Epidermal melanocyte (primary cell): Measurements from ENCODE around the gene SMAD3.

Experiments
- DNase-seq: peaks from one replicate; pipeline ENCODE4 v3.0.0; 2011; ENCODE audit warnings: low spot score; ENCODE audit not compliant: insufficient read length

The SMAD3 gene

DNA sequence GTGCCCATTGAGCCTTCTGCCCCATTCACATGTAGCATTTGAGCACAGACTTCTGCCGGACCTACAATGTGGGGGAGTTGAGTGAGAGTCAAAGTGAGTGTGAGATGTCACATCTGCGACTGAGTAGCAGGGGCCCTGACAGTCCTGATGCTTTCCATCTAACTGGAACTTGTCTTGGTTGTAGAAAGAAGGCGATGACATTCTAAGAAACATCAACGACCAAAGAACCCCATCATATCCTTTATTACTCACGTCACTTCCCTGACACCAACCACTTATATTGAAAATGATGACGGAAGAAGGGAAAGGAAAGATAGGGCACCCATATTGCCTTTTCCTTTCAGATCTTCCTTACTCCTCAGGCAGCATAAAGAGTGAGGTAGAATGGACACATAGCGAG lies 30.5 kb downstream of the SMAD3 start:
- DNase-seq = no peak

DNA sequence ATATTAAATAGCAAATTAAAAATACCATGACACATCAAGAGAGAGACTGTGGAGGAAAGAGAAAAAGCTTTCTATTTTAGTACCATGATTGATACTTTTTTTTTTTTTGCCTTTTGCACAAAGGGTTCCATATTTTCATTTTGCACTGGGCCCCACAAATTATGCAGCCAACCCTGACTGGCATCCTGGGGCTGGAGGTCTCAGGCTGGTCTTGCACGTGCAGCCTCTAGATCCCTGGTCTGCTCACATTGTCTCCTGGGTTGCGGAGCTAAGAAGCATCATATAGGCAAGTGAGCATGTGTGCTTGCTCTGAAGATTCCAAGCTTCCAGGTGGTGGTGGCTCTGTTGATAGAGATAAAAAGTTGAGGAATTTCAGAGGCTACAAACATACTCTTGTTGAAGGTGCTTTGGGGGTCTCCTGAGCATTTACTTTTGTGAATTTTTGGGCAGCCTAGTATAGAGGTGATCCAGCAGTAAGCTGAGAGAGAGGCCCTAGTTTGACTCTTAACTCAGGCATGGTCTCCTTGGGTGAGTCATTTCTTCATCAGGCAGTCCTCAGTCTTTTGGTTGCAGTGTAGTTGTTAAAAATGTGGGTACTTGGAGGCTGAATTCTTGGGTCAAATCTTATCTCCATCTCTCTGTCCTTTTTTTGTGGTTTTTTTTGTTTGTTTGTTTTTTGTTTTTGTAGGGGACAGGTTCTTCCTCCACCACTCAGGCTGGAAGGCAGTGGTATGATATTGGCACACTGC lies 31.3 kb downstream of the SMAD3 start:
- DNase-seq = no peak

DNA sequence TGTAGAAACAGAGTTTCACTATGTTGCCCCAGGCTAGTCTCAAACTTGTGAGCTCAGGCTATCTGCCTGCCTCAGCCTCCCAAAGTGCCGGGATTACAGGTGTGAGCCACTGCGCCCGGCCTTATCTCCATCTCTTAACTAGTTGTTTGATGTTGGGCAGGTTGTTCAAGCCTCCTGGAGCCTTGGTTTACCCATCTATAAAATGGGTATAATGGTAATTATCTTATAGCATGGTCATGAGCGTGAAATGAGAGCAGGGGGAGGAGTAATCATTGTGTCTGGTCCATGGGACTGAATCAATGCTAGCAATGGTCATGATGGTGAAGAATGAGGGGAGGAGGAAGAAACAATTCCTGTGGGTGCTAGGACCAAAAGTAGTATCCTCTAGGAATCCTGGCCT lies 32.0 kb downstream of the SMAD3 start:
- DNase-seq = no peak

DNA sequence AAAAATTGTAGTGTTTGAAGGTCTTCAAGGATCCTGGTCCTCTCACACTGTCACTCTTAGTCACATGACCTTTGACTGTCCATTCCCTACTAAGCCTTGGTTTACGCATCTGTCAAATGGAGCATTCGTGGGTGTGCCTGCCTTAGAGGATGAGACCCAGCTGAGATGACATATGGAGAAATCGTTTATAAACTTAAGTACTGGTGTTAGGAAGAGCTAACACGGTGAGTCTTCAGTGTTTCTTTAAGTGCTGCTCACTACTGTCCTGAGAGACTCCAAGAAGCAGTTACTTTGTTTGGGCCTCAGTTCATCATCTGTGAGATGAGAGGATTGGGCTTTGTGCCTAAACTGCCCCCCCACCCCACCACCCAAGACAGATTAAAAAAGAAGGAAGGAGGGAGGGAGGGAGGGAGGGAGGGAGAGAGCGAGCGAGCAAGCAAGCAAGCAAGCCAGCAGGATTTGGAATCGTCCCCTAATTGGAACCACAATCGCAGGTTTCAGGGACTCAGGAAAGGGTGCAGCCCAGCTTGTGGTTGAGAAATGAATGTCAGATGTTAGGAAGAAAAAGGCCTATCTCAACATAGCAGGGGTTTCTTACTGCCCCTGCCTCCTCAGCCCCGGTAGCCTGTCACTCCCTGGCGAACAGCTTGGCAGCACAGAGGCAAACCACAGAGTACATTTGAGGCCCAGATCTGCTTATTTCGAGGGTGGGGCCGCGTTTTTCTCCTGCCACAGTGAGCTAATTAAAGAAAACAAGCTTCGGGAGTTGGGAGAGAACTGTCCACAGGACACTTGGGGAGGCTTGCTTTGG lies 32.7 kb downstream of the SMAD3 start:
- no peak for DNase-seq

DNA sequence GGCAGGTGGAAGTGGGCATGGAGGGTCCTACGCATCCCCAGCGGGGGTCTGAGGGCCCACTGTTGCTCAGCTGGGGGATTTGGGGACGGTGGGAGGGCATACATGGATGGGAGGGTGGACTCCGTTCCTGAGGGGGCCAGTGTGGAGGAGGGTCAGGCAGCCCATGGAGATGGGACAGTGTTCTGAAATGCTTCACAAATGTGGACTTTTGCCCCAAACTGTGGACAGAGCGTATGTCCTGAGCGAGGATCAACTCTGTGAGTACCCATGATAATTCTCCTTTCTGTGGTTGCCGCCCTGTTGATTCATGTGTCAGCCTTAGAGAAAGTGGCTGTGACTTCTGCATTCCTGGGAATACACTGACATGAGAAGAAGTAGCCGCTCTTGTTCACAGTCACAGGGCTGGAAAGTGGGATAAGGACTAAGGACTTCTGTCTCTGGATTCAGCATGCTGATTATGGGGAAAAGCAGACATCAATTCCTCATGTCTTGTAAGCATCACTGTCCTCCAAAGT lies 33.4 kb downstream of the SMAD3 start:
- no peak for DNase-seq

DNA sequence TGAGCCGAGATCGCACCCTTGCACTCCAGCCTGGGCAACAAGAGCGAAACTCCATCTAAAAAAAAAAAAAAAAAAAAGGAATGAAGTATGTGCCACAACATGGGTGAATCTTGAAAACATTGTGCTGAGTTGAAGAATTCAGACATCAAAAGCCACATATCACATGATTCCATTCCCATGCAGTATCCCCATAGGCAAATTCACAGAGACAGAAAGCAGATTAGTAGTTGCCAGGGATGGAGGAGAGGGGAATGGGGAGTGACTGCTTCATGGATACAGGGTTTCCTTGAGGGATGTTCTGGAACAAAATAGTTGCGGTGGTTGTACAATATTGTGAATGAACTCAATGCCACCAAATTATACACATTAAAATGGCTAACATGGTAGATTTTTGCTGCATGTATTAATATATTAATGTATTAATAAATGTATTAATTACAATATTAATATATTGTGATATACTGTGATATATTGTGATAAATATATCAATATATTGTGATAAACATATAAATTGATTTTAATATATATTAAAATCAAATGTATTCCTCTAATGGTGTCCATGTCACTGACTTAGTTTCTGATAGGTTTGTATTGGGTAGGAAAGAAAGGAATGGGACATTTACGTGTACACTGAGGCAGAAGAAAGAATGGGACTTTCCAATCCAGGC lies 34.9 kb downstream of the SMAD3 start:
- no peak for DNase-seq

DNA sequence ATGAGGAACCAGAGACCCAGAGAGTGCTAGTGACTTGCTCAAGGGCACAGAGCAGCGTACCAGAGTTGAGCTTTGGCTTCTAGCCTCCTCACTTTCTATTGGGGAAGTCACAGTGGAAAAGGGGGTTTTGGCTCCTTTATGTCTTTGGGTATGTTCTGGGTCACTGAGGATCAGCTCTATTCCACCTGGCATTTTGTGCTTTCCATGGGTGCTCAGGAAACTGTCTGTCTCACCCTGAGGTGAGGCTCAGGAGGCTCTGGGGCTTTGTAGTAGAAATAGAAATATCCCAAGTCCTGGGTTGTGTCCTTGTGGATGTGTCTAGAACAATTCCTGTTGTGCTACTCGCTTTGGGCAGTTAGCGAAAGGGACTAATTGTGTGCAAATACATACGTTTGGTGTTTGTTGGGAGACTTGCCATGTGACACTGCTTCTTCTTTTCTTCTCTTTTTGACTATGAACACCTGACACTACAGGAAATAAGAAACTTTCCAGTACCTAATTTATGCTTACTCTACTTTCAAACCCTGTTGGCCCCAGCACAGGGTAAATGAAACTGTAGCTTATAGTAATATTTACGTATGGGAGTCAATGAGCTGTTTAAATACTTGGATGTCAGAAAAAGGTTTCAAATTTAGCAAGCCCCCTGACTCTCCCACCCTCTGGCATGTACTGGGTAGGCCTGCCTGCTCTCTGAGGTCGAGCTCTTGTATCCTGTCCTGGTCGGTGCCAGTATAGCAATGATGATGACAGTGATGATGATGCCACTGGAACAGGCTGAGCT lies 35.6 kb downstream of the SMAD3 start:
- no peak for DNase-seq

DNA sequence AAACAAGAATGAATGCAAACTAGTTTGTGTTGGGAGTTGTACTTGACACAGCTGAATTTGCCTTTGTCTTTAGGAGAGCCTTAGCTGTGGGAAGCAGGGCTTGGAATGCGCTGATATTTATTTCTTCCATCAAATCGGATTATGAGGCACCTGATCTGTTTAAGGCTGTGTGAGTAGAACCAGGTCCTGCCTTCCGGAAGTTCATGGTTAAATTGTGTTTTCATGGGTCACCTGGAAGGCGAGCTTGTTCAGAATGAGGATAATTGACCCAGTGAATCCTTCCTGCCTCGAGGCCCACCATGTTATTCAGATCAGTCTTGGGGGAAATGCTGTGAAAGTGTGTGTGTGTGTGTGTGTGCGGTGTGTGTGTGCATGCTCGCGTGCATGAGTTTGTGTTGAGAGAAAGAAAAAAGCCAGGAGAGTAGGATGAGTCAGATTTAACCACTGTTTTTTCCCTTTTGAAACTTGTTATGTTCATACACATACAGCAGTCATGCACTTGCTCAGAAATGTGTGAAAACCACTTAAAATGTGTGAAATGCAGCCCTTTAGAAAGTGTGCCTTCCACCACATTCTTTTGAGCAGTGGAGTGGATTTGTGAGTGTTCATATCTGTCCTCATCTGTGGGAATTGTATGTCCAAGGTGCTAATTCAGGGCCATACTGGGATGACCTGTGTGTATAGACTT lies 36.7 kb downstream of the SMAD3 start:
- DNase-seq = no peak

DNA sequence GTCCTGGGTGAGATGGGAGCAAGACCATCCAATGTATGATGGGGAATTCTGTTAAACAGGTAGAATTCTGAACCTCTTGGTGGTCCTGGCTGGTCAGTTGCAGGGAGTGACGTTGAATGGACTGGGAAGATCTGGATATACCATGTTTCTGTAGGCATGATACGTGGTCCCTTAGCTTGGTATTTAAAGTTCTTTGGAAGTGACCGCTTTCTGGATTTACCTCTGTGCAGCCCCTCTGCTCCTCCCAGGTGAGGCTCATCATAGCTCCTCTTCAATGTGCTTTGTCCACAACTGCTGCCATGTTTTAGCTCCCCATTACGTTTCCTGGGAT lies 37.2 kb downstream of the SMAD3 start:
- DNase-seq = no peak

DNA sequence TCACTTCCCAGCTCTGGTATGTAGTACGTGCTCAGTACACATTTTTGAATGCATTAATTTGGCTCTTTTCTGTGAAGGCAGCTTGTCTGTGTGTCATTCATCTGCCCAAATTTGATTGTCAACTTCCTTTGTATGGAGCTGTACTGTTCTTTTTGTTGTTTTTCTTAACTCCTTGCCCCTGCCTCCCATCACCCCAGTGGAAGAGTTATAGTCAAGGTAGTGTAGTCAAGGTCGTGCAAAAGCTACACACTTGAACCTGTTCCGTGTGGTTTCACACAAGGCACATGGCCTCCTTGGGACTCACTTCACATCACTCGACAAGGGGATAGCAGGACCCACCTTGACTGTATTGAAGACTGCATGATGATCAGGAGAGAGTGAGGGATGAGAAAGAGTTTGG lies 37.6 kb downstream of the SMAD3 start:
- no peak for DNase-seq

DNA sequence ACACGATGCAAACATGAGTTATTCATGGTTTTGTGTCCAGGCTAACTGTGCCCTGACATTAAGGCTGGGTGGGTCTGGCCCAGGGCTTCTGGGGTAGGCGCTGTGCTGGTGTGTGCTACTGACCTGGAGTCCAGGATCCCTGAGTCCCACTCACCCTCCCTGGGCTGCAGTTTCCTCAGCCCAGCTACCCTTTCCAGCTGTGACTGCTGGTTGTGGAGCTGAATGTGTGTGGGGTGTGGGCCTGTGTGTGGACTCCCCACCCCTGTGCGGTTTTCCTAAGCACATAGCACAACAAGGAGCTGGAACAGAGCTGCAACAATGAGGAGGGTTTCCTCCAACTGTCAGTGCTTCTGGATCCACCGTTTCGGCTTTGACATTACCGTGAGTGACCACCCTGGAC lies 38.0 kb downstream of the SMAD3 start:
- no peak for DNase-seq

DNA sequence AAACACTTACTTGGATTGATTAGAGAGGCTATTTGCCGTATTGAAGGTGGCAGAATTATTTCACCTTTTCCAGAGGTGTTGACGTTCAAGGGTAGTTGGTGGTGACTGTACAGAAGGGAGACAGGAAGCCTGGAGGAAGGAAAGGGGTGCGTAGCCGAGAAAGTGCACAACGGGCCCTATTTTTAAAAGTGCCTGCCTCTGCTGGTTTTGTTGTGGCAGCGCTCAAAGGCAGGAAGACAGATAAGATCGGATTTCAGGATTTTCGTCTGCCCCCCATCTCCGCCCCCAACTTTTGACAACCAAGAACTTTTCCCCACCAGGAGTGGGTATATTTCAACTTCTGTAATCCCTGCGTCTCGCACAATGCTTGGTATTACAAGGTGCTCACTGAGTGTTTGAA lies 38.5 kb downstream of the SMAD3 start:
- DNase-seq = no peak

DNA sequence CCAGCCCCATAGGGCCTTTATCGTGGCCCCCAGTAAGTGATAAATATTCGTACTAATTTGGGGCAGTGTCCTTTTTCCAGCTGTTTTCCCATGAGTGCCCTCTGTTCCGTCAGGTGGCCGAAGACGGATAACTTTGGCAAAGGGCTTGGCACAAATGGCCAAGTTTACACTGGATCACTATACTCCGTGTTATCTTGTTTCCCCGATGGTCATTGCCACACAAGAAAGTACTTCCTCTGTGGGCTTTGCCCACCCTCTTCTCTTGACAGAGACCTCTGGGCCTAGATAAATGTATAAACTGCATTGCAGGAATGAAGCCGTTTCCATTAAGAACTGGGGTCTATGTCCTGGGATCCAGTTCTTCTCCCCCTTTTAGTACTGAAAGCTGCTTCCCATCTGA lies 39.1 kb downstream of the SMAD3 start:
- DNase-seq = no peak

DNA sequence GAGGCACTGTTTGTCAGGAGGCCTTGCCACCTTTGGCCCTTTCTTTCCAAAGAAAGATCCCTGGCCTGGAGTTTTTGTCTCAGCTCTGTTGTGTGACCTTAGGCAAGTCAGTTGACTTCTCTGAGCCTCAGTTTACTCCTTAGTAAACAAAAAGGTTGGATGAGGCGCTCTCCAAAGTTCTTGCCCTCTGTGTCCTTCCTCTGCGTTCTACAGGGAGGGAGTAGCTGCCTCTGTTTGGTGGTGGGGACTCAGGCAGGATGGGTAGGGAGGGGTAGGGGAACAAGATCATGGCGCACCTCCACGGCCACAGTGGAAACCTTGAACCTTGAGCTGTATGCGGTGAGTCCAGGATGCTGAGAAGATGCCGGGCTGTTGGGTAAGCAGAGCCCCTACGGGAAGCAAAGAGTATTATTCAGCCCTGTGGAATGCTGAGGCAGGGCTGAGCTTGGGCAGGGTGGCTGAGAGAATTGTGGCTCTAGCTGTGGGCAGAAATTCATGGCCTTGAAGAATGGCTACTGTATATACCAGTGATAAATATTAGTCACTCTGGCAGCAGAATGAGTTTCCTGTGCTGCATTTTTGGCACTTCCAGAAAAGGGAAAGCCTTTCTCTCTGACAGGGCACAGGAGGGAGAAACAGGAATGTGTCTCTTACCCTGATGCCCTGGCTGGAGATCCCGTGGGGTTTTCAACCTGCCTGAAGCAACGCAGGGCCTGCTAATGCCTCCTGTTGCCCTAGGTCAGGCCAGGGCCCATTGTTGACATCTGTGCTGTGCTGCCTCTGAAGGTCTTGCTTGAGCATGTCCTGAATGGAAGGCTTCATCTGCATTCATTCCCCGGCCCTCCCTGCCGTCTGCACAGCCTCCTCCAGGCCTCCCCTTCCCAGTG lies 39.9 kb downstream of the SMAD3 start:
- peak; percentile 73 for DNase-seq

DNA sequence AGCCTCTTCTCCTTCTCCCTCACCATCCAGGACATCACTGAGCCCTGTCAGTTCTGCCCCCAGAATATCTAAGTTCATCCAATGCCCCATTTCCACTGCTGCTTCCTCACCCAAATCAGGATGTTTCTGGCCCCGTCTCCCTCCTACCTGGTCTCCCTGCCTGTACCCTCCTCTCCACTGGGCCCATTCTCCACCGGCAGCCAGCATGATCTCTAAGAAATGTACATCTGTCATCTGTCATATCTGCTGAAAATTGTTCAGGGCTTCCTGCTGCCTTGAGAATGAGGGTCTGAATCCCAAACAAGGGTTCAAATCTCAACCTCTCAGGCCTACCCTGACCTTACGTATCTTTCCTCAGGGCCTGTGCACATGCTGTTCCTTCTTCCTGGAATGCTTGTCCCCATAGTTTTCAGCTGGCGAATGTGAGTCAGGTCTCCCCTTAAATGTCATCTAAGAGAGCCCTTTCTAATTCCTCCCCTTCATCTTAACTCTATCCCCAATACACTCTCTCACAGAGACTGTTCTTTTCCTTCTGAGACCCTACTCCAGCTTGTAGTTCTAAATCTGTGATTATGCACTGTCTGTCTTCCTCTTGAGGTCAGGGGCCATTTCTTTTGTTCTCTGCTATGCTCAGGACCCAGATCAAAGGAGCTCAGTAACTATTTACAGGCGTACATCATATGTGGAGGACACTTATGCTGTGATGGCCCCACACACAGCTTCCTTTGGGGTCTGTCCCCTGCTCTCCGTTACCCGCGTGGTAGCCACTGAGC lies 40.8 kb downstream of the SMAD3 start:
- DNase-seq = no peak

DNA sequence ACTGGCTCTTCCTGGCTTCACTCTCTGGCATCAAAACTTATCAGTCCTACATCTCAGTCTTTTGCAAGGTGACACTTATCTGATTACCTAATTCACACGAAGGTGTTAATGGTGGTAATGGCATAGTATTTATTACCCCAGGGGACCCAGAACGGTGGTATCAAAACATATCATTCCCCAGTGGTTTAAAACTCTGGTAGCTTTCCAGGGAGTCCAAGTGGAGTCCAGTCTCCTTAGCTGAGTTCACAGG lies 41.3 kb downstream of the SMAD3 start:
- DNase-seq = no peak

DNA sequence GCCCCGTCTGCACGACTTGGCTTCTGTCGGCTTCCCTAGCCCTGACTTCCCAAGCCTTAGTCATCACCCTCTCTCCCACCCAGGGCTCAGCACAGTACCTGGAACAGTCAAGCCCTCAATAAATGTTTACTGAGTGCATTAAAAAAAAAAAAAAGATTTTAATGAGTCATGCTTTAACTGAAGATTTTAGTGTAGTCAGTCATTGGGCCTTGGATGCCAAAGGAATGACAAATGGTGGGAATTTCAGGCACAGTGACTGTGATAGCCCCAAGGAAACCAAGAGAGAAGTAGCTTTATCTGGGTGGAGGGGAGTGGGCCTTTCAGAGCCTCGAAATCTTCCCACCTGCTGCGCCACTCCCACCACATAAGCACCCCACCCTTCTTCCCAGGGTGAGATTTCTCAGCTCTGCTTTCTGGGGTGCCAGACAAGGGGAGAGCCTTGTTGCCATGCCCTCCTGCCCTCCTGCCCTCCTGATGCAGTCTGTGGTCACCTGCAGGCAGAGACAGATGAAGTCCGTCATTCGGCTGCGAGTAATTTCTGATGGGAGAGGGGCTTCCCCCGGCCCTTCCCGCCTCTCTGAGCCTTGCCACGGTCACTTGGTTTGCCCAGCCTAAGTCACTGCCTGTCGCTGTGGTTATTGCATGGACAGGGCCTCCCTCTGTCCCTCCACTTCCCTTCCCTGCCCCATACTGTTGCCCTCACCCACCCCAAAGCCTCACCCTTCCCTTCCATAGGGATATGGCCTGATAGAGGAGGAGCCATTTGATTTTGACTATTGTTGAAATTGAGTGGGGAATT lies 41.8 kb downstream of the SMAD3 start:
- DNase-seq = no peak

DNA sequence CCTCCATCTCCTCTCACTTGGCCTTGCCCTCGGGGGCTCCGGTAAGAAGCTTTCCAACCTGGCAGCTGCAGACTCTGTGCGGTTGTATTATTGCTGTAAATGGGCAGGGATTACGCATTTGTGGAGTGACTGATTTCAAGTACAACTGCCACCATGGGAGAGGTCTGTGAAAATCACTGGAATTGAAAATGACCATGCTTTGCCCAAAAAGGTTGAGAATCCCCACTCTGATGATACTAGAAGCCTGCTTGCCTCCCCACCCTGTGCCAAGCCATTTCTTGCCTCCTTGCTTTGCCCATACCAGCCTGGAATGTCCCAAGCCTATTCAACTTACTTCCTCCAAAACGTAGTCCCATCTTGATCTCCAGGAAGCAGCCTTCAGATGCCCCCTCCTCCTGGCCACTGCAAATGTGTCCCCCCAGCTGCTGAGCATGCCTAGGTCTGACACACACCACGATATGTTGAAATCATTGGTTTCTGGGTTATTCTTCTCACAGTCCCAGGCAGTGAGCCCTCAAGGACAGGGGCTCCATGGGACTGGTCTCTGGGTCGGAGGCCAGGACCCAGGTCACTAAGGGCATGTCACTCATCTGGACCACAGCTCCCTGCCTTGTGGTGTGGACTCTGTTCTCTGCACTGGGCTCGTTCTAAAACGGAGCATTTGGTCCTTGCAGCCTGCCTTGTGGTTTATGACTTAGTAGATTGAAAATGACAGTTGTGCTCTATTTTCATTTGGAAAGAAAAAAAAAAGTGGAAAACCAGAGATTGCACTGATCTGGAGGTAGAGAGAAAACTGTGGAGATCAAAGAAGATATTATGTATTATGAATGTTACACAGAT lies 42.9 kb downstream of the SMAD3 start:
- DNase-seq = no peak
